Duodenal mucosa (tissue), 2 donors: Measurements from ENCODE around the gene NKPD1.

Experiments used
- H3K27ac ChIP-seq: one replicate; pipeline ENCODE4 v1.7.0; 2013; ENCODE audit warnings: low read depth, low read length
- H3K27me3 ChIP-seq, 2 donors: one replicate each; pipeline ENCODE4 v1.7.0; 2013; ENCODE audit warnings: low read length in 2 of 2, control low read depth in 1 of 2; ENCODE audit not compliant: insufficient read depth in 2 of 2, control insufficient read depth in 1 of 2
- H3K36me3 ChIP-seq, 2 donors: one replicate each; pipeline ENCODE4 v1.7.0; 2013; ENCODE audit warnings: low read length in 2 of 2, control low read depth in 1 of 2; ENCODE audit not compliant: insufficient read depth in 2 of 2, control insufficient read depth in 1 of 2
- H3K4me1 ChIP-seq, 2 donors: one replicate each; pipeline ENCODE4 v1.7.0; 2013; ENCODE audit warnings: low read length in 2 of 2, control low read depth in 1 of 2; ENCODE audit not compliant: insufficient read depth in 2 of 2, control insufficient read depth in 1 of 2
- H3K4me3 ChIP-seq, 2 donors: one replicate each; pipeline ENCODE4 v1.7.0; 2013; ENCODE audit warnings: low read length in 2 of 2, low read depth in 1 of 2
- H3K9ac ChIP-seq, 2 donors: one replicate each; pipeline ENCODE4 v1.7.0; 2013; ENCODE audit warnings: low read length in 2 of 2, low read depth in 1 of 2
- H3K9me3 ChIP-seq, 2 donors: one replicate each; pipeline ENCODE4 v1.7.0; 2013; ENCODE audit warnings: low read length in 2 of 2, control low read depth in 1 of 2; ENCODE audit not compliant: control insufficient read depth in 1 of 2

Gene NKPD1

GRCh38 chr19:45140144-45140503, 20.7 kb downstream of the NKPD1 start:
- Histone ChIP-seq H3K9me3 (no peaks in the 10 kb centered on the region), H3K9ac (no peak overlapping the region), H3K27me3 (no peaks in the 10 kb centered on the region), H3K27ac (no peak overlapping the region), H3K36me3 (peaks cover 11 to 30% of the 10 kb centered on the region in 2 donors), H3K4me1 (peaks cover 2 to 11% of the 10 kb centered on the region in 2 donors), H3K4me3 (no peak overlapping the region)

DNA sequence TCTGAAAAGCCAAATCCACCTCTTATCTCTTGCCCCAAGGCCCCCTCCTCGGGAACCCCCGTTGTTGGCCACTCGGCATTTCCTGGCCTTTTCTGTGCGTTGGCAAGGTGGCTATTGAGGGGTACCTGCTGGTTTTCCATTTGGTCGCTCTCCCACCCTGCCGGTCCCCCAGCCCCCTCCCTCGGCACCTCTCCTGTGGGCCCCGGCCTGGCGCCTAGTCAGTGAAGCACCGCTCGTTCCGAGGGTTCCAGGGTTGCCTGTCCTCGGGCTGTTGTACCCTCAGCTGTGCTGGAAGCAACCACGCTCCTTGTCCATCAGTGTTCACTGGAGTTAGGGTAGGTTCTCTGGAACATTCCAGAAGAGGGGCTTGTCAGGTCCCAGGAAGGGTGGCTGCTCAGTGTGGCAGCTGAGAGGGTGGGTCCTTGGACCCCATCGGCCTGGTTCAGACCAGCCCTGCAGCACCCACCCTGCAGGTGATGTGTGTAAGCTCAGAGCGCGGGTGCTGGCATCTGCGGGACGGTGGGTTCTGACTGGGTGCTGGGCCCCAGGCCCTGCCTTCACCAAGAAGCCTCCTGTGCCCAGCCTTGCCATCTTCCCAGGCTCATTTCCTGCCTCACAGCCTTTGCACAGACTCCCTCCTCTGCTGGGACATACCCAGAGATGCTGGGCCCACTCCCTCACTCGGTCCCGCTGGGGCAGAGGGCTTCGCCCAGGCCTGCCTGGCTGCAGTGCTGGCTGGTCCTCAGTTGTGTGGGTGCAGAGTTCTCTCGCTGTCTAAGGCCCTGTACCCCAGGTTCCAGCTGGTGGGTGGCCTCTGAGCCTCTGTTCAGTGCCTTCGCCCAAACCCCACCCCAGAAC, 21.3 kb downstream of the NKPD1 start:
- H3K27ac ChIP-seq = no peak overlapping the region
- no peak overlapping the region for H3K9ac ChIP-seq
- peaks cover 11 to 28% of the 10 kb centered on the region in 2 donors for H3K36me3 ChIP-seq
- peaks cover 2 to 11% of the 10 kb centered on the region in 2 donors for H3K4me1 ChIP-seq
- no peaks in the 10 kb centered on the region for H3K27me3 ChIP-seq
- H3K4me3 ChIP-seq = no peak overlapping the region
- H3K9me3 ChIP-seq = no peaks in the 10 kb centered on the region

GRCh38 chr19:45138303-45138751, 22.5 kb downstream of the NKPD1 start:
- no peak overlapping the region for H3K27ac ChIP-seq

GRCh38 chr19:45137179-45137761, 23.5 kb downstream of the NKPD1 start:
- Histone ChIP-seq H3K9me3 (no peaks in the 10 kb centered on the region), H3K4me3 (no peak overlapping the region), H3K27ac (no peak overlapping the region), H3K27me3 (no peaks in the 10 kb centered on the region), H3K4me1 (peaks cover 2 to 11% of the 10 kb centered on the region in 2 donors), H3K36me3 (peaks cover 2 to 18% of the 10 kb centered on the region in 2 donors), H3K9ac (no peak overlapping the region)

More at GRCh38 chr19:45138303-45138751, 22.5 kb downstream of the NKPD1 start:
- Histone ChIP-seq H3K4me3 (no peak overlapping the region), H3K27me3 (no peaks in the 10 kb centered on the region), H3K9ac (no peak overlapping the region), H3K9me3 (no peaks in the 10 kb centered on the region), H3K36me3 (peaks cover 11 to 27% of the 10 kb centered on the region in 2 donors), H3K4me1 (peaks cover 2 to 11% of the 10 kb centered on the region in 2 donors)

DNA sequence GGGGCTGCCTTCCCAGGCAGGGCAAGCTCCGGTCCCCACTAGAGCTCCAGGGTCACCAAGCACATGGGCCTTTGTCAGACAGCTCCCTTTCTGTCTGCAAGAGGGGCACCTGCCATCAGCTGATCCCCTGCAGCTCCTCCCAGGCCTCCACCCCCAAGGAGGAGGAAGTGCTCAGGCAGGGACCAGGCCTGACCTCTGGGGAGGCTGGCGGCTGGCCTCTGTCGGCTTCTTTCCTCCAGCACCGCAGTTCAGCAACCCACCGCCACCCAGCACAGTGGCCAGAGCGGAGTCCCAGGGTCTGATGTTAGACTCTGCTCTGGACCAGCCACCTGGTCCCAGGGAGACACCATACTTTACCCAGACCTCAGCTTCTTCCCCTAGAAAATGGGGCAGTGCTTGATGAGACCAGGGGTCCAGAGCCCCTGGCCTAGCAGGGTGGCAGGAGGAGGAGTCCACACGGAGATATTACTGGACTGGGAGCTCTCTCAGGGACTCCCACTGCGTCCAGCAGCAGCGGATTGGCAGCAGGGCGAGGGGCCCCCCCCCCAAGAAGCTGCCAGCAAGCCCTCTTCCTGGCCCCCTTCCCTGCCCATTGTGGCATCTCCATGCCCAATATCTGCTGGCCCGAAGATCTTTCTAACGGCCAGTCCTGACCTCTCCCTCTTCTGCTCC, 24.1 kb downstream of the NKPD1 start:
- H3K36me3 ChIP-seq = peaks cover 0 to 14% of the 10 kb centered on the region in 2 donors
- H3K9me3 ChIP-seq = no peaks in the 10 kb centered on the region
- no peak overlapping the region for H3K4me3 ChIP-seq
- H3K27ac ChIP-seq = no peak overlapping the region
- no peak overlapping the region for H3K9ac ChIP-seq
- H3K4me1 ChIP-seq = peaks cover 2 to 11% of the 10 kb centered on the region in 2 donors
- no peaks in the 10 kb centered on the region for H3K27me3 ChIP-seq

DNA sequence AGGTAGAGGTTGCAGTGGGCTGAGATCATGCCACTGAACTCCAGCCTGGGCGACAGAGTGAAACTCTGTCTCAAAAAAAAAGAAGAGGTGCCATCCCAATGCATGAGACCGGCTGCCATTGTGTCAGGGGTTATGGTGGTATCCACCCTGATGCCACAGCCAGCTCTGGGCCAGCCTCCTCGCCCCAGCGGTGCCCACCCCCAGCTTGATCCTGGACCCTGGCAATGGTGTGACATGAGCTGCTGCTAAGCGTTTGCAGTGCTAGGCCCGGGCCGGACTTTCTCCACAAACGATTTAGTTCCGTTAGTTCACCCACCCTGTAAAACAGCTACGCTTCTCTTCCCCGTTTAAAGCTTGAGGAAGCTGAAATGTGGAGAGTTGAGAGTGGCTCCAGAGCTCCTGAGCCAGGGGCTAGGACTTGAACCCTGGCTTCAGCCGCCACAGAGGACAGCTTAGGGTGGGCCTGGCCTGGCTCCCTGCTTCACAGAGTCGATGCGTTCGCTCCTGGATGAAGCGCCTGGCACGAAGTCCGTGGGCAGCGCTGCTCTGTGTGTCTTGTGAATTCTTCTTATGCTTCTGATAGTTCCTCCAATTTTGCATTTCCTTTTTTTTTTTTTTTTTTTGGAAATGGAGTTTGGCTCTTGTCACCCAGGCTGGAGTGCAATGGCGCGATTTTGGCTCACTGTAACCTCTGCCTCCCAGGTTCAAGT, 25.5 kb downstream of the NKPD1 start:
- Histone ChIP-seq H3K27me3 (no peaks in the 10 kb centered on the region), H3K4me1 (peaks cover 2 to 11% of the 10 kb centered on the region in 2 donors), H3K4me3 (no peak overlapping the region), H3K9me3 (no peaks in the 10 kb centered on the region), H3K9ac (no peak overlapping the region), H3K36me3 (peaks cover 0 to 7% of the 10 kb centered on the region in 2 donors), H3K27ac (no peak overlapping the region)

GRCh38 chr19:45133661-45134060, 27.1 kb downstream of the NKPD1 start:
- no peaks in the 10 kb centered on the region for H3K9me3 ChIP-seq
- H3K27ac ChIP-seq = no peak overlapping the region
- peaks cover 2 to 11% of the 10 kb centered on the region in 2 donors for H3K4me1 ChIP-seq
- H3K4me3 ChIP-seq = no peak overlapping the region
- H3K36me3 ChIP-seq = peaks cover 0 to 12% of the 10 kb centered on the region in 2 donors
- H3K9ac ChIP-seq = no peak overlapping the region
- H3K27me3 ChIP-seq = no peaks in the 10 kb centered on the region

- Histone ChIP-seq H3K4me3 (no peak overlapping the region), H3K27ac (no peak overlapping the region), H3K36me3 (peaks cover 0 to 18% of the 10 kb centered on the region in 2 donors), H3K9me3 (no peaks in the 10 kb centered on the region), H3K4me1 (peaks cover 3 to 4% of the 10 kb centered on the region in 2 donors), H3K27me3 (no peaks in the 10 kb centered on the region), H3K9ac (no peak overlapping the region)
Measured at GRCh38 chr19:45130888-45131615, 29.7 kb downstream of the NKPD1 start.

GRCh38 chr19:45130236-45130635, 30.5 kb downstream of the NKPD1 start:
- no peak overlapping the region for H3K9ac ChIP-seq
- peaks cover 0 to 18% of the 10 kb centered on the region in 2 donors for H3K36me3 ChIP-seq
- H3K9me3 ChIP-seq = no peaks in the 10 kb centered on the region
- peaks cover 6% of the 10 kb centered on the region in 2 donors for H3K4me1 ChIP-seq
- H3K27me3 ChIP-seq = no peaks in the 10 kb centered on the region
- no peak overlapping the region for H3K4me3 ChIP-seq
- H3K27ac ChIP-seq = no peak overlapping the region
